Cerebellar nuclear complex (tissue), 1 donor: ENCODE data around the gene MAST4.

Experiments used
- DNase-seq, 2 experiments: peaks; one replicate each; lab custom pipeline; 2025; lab: John Stamatoyannopoulos, UW

Gene MAST4

GRCh38 chr5:66906021-66906420 is 309.8 kb downstream of the MAST4 start:
- DNase-seq = no peak

DNA sequence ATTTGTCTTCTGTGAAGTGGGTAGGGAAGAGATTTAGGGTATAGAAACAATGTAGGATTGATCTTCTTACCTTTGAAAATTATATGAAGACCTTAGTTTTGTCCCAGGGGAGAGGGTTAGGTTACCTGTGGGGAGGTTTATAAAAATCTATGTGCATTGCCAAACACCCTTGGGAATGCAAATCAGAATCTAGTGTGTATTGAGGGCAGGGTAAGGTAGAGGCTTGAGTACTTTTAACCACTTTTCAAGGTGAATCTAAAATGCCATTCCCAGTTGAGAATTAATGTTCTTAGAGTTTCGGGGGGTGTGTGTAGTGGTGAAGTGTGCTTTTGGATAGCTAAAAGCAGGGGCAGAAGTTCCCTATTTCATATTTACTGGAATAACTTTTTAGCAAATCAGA is 312.0 kb downstream of the MAST4 start:
- no peak for DNase-seq

- no peak for DNase-seq
Observed at GRCh38 chr5:66909364-66909763, 313.2 kb downstream of the MAST4 start.

- no peak for DNase-seq
Observed at GRCh38 chr5:66912787-66913186, 316.6 kb downstream of the MAST4 start.

GRCh38 chr5:66915531-66915930 is 319.3 kb downstream of the MAST4 start:
- no peak for DNase-seq

GRCh38 chr5:66922881-66923280 is 326.7 kb downstream of the MAST4 start:
- no peak for DNase-seq

- no peak for DNase-seq
Observed at GRCh38 chr5:66923457-66923856, 327.3 kb downstream of the MAST4 start.

- no peak for DNase-seq
Observed at GRCh38 chr5:66923922-66924321, 327.7 kb downstream of the MAST4 start.

- no peak for DNase-seq
Observed at GRCh38 chr5:66927140-66927539, 330.9 kb downstream of the MAST4 start.

DNA sequence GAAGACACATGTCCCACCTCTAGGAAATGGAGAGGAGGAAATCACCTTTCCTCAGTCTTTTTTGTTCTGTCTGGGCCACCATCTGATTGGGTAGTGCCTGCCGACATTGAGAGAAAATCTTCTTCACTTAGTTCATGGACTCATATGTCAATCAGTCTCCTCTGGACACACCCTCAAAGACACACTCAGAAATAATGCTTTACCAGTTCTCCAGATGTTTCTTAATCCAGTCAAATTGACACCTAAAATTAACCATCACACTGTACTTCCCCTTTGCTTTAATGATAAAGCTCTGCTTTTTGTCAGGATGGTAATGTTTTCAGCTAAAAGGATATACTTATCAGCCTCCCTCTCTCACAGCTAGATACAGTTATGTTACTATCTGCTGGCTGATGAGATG is 333.1 kb downstream of the MAST4 start:
- no peak for DNase-seq

DNA sequence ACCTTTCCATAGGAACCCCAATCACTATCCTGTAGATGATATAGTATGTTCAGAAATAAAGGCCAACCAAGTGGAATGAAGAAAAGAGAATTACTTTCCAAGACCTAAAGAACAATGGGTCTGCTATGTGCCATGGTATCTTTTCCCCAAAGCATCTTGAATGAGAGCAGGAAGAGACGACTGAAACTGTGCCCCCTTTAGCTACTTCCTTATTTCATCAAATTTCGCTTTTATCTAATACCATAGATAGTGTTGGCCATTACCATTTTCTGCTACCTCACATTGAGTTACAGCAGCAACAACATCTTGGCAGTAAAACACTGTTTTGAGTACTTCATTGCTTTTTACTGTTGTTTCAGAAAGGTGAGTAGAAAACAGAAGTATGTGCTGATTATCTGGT is 333.8 kb downstream of the MAST4 start:
- no peak for DNase-seq

GRCh38 chr5:66931651-66932050 is 335.5 kb downstream of the MAST4 start:
- no peak for DNase-seq

GRCh38 chr5:66932457-66932856 is 336.3 kb downstream of the MAST4 start:
- DNase-seq = no peak

GRCh38 chr5:66933066-66933465 is 336.9 kb downstream of the MAST4 start:
- no peak for DNase-seq

- DNase-seq = no peak
Observed at GRCh38 chr5:66939094-66939493, 342.9 kb downstream of the MAST4 start.

DNA sequence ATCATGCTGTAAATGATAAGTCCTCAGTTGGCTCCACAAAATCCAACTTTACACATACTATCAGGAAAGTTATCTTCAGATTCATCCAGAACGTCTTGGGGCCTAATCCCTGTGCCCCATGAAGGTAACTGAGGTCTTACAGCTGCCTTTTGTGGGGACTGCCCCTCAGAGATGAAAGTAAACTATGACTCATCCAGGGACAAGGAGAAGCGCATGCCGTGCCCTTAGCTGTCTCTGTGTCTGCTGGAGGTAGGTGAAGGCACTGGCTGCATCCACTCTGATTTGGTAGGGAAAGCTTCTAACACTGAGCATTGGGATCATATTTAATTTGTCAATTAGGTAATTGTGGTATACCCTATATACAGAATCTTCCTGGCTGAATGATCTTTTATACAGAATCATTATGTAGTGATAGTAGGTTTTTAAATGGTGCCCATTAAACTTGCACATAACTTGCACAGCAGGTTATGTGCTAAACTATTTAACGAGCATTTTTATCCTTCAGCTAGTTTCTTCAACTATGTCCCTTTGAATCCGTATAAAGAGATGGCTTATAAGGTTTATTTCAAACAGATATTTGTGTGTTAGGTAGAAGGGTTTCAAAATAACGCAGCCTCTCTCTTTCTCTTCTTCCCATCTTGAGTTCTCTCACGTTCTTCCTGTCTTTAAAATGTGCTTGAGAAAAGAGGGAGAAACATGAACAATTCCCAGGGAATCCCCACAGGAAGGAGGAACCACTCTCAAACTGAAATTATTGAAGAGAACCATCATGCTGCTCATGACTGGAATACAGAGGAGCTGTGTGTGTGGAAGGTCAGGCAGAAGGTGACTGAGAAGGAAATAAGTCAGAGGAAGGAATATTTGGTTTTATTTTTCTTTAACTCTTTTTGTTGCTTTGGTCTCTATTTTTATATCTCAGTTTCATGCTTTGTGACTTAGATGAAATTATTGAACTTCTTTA is 349.5 kb downstream of the MAST4 start:
- DNase-seq = no peak

DNA sequence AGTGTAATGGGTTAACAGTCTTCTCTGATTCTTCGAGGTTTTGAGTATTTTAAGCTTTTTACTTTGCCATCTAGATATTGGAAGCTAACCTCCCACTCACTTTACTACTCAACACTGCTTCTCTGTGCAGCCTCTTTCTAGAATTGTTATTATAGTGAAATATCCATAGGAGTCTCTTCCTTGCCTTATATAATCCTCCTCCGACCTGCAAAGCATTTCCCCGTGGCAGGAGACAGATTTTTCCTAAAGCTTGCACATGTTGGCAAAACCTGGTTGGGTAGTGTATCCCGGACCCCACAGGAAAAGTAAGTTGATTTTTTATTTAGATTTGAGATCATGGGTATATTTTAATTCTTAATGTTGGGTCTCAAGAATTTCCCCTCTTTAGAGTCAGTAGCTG is 351.3 kb downstream of the MAST4 start:
- no peak for DNase-seq

GRCh38 chr5:66949066-66949465 is 352.9 kb downstream of the MAST4 start:
- DNase-seq = no peak

DNA sequence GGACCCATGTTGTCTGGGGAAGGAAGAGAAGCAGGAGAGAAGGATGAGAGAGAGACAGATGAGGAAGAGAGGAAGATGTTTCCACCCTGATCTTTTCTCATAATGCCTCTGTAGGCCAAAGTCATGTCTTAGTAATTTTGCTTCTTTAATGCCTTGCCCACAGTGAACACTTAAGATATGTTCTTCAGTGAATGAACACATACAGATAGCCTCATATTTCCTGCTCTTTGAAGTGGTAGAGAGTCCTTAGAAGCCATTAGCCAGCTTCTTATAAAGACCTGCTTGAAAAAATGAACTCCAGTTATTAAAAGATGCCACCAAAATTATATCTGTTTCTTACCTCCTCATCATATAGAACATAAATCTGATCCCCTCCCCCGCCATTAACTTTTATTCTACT is 356.0 kb downstream of the MAST4 start:
- no peak for DNase-seq

DNA sequence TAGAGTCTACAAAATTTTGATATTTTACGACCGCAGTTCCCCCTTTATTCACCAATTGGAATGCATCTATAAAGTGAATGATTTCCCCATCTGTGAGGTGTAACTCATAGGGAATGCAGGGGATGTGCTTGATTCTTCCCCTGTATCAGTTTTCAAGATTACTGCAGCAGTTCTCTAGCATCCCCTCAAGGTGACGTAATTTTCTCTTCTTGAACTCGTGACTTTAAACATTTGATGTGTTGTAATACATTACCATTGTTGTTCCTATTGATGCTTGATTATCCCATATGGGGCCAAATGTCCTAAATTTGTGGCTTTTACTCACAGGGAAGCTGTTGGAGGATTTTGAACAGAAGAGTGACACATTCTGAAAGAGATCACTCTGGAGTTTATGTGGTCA is 360.2 kb downstream of the MAST4 start:
- no peak for DNase-seq

GRCh38 chr5:66958201-66958979 is 362.2 kb downstream of the MAST4 start:
- DNase-seq = no peak

DNA sequence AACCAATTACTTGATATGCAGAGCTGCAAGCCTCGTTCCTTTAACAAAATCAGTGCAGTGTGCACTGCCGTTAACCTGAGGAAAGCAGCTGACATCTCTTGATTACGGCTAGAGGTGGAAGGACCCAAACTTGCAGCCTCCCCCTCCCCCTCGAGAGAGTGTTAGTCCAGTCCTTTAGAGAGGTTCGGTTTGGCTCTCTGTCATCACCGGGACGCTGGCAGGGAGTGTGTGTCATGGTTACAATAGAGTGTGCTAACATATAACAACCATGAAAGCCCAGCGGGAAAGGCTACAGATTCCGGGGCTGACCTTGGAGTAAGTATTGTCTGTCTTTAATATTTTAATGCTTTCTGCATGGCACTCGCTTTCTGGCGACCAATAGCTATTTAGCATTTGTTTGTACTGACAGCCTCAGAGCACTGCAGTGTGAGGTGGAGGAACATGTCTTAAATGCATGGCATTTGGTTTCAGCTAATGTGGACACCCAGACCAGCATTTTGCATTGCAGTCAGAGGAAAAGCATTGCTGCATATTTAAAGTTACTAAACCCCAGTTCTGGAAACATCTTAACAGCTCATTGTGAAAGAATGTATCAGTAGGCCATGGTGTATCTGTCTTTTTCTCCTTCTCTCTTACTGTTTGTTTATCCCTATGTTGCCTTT is 362.9 kb downstream of the MAST4 start:
- DNase-seq = no peak

DNA sequence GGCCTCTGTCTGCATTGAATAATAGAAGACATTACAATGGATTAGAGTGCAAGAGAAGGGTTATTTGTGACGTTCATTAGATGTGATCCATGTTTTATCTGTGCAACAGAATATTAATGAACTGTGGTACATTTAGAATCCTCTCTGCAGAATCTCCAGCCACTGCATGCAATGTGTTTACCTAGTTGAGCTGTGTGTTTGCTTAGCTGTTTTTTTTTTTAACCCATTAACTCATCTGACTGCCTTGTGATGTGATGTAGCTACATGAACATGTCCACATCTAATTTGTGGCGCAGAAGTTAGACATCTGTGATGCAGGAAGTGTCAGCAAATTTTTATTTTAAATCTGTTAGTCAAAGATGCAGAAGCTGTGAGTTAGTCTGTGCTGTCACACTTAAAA is 363.5 kb downstream of the MAST4 start:
- DNase-seq = no peak
